ENCODE results near the gene TPT1. TPM values are rescaled to one million over a fixed set of nuclear protein-coding genes. Genes with fewer than 3 reads are reported as not detected.

TPT1 gene
- total and polyA plus RNA-seq, 2 donors (not counting 1 experiment from before 2014, with no cell fraction given) = 2,507 to 4,871 TPM

DNA sequence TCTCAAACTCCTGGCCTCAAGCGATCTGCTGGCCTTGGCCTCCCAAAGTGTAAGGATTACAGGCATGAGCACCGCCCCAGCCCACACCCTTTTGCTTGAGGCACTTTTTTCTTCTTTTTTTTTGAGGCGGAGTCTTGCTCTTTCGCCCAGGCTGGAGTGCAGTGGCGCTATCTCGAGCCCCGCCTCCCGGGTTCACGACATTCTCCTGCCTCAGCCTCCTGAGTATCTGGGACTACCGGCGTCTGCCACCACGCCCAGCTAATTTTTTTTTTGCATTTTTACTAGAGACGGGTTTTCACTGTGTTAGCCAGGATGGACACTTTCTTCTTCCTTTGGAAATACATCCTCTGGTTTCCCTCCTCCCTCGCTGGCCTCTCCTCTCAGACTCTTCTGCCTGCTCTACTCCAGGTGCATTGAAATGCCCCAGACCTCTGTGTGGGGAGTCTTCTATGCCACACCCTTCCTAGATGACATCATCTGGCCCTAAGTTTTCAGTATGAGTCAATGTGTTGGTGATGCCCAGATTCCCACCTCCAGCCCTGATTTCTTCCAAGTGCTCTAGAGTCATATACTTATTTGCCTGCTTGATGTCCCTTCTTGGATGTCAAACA, 20.7 kb upstream of the TPT1 start:
- Mint-ChIP-seq H3K27ac (peak overlapping the region; percentile 2), H3K27me3 (no peaks in the 10 kb centered on the region), H3K4me3 (no peak overlapping the region), H3K4me1 (peaks cover 3% of the 10 kb centered on the region), H3K9me3 (ENCODE audit: insufficient read depth) (no peaks in the 10 kb centered on the region)
- intact Hi-C loops (cut with micrococcal nuclease) = no loop called here
- Histone ChIP-seq H3K9ac (ENCODE audit: low read length) (no peak overlapping the region), H3K9me3 (ENCODE audit: control extremely low read depth in 1 of 3, control insufficient read depth in 2 of 3, insufficient read depth in 1 of 3, low read length in 2 of 3) (peaks cover 0 to 12% (median 3%) of the 10 kb centered on the region in 3 donors), H3K36me3 (replicated peaks in 1 of 2; ENCODE audit: control extremely low read depth in 1 of 2, control insufficient read depth in 1 of 2, extremely low read depth in 1 of 2, insufficient read depth in 2 of 2, low read length in 1 of 2) (peaks cover 3 to 9% of the 10 kb centered on the region in 2 experiments), H3K79me2 (ENCODE audit: control insufficient read depth, insufficient read depth, low read length) (no peaks in the 10 kb centered on the region), H3K4me2 (replicated peaks; ENCODE audit: low read depth, low read length, poor library complexity, severe bottlenecking) (no peak overlapping the region), H2AFZ (ENCODE audit: insufficient read depth, low read depth, low read length, poor library complexity, severe bottlenecking) (no peak overlapping the region), H3K4me1 (ENCODE audit: control insufficient read depth in 2 of 2, insufficient read depth in 2 of 2, low read length in 2 of 2) (peaks cover 0 to under 1% of the 10 kb centered on the region in 2 donors), H4K20me1 (ENCODE audit: control insufficient read depth, insufficient read depth, low read length, poor library complexity, severe bottlenecking) (no peaks in the 10 kb centered on the region), H3K27ac (ENCODE audit: low read length in 2 of 2) (no peak overlapping the region), H3K27me3 (replicated peaks in 1 of 4; ENCODE audit: control extremely low read depth in 1 of 4, control insufficient read depth in 3 of 4, insufficient read depth in 4 of 4, low read length in 3 of 4) (no peaks in the 10 kb centered on the region), H3K4me3 (ENCODE audit: control extremely low read depth in 1 of 5, extremely low read depth in 1 of 5, insufficient read depth in 1 of 5, low read depth in 2 of 5, low read length in 4 of 5) (no peak overlapping the region)
- ChIA-PET POLR2A (interaction anchor here (0.6 kb wide), 1 partner anchor 33 kb away, joined by 4 read pairs; no protein-coding TSS in a partner anchor), CTCF (interaction anchor here (4.5 kb wide), 1 partner anchor 9 kb away, joined by 15 read pairs; no protein-coding TSS in a partner anchor)
- TF ChIP-seq EZH2 (IDR thresholded peaks at IDR 0.05; ENCODE audit: borderline replicate concordance, insufficient read depth, low read depth, low read length, poor library complexity, severe bottlenecking) (no peak), CTCF (IDR thresholded peaks at IDR 0.05) (no peak)
- ATAC-seq (ENCODE audit: low read depth) (no peak), DNase-seq (no peak)
- 98% methylated on average over 14 of the region's 14 CpGs for WGBS (ENCODE audit: insufficient coverage)

- Histone ChIP-seq H4K20me1 (ENCODE audit: control insufficient read depth, insufficient read depth, low read length, poor library complexity, severe bottlenecking) (no peaks in the 10 kb centered on the region), H3K27ac (ENCODE audit: low read length in 2 of 2) (peak overlapping the region in 1 of 2 donors; percentile 33), H3K79me2 (ENCODE audit: control insufficient read depth, insufficient read depth, low read length) (no peaks in the 10 kb centered on the region), H3K4me2 (replicated peaks; ENCODE audit: low read depth, low read length, poor library complexity, severe bottlenecking) (no peak overlapping the region), H3K4me1 (ENCODE audit: control insufficient read depth in 2 of 2, insufficient read depth in 2 of 2, low read length in 2 of 2) (peaks cover 11% of the 10 kb centered on the region in 2 donors), H3K4me3 (ENCODE audit: control extremely low read depth in 1 of 5, extremely low read depth in 1 of 5, insufficient read depth in 1 of 5, low read depth in 2 of 5, low read length in 4 of 5) (no peak overlapping the region), H3K27me3 (replicated peaks in 1 of 4; ENCODE audit: control extremely low read depth in 1 of 4, control insufficient read depth in 3 of 4, insufficient read depth in 4 of 4, low read length in 3 of 4) (no peaks in the 10 kb centered on the region), H3K9me3 (ENCODE audit: control extremely low read depth in 1 of 3, control insufficient read depth in 2 of 3, insufficient read depth in 1 of 3, low read length in 2 of 3) (no peaks in the 10 kb centered on the region), H3K36me3 (replicated peaks in 1 of 2; ENCODE audit: control extremely low read depth in 1 of 2, control insufficient read depth in 1 of 2, extremely low read depth in 1 of 2, insufficient read depth in 2 of 2, low read length in 1 of 2) (peaks cover 3 to 17% of the 10 kb centered on the region in 2 experiments), H3K9ac (ENCODE audit: low read length) (no peak overlapping the region), H2AFZ (ENCODE audit: insufficient read depth, low read depth, low read length, poor library complexity, severe bottlenecking) (no peak overlapping the region)
- WGBS (ENCODE audit: insufficient coverage) = 33% methylated on average over 5 of the region's 7 CpGs
- ATAC-seq (ENCODE audit: low read depth) (no peak), DNase-seq (no peak)
- Mint-ChIP-seq H3K9me3 (ENCODE audit: insufficient read depth) (no peaks in the 10 kb centered on the region), H3K27ac (peak overlapping the region; percentile 78), H3K27me3 (no peaks in the 10 kb centered on the region), H3K4me3 (no peak overlapping the region), H3K4me1 (peaks cover 10% of the 10 kb centered on the region)
- ChIA-PET CTCF (interaction anchor here (0.6 to 4.5 kb wide), 6 partner anchors 11 to 933 kb away, joined by 3 to 15 read pairs (median 4); no protein-coding TSS in a partner anchor), POLR2A (interaction anchor here (1.1 kb wide), 1 partner anchor 10 kb away, joined by 3 read pairs; no protein-coding TSS in a partner anchor)
- intact Hi-C loops (cut with micrococcal nuclease) = no loop called here
- TF ChIP-seq EZH2 (IDR thresholded peaks at IDR 0.05; ENCODE audit: borderline replicate concordance, insufficient read depth, low read depth, low read length, poor library complexity, severe bottlenecking) = no peak
Observed at GRCh38 chr13:45356966-45357672, 16.1 kb upstream of the TPT1 start.
